Measurements from ENCODE around the gene ANKRD53.
A peak's percentile ranks its signal among the peaks of the same experiment; 100 is the strongest.

ANKRD53 gene

GRCh38 chr2:70965506-70965905, 12.9 kb upstream of the ANKRD53 start:
- no peak for DNase-seq (ENCODE audit: low read depth in 2 of 2)

- no peak for DNase-seq (ENCODE audit: low read depth in 2 of 2)
These were observed 11.7 kb upstream of the ANKRD53 start for GRCh38 chr2:70966681-70967080.

- no peak for DNase-seq (ENCODE audit: low read depth in 2 of 2)
These were observed 11.2 kb upstream of the ANKRD53 start for GRCh38 chr2:70967189-70967588.

GRCh38 chr2:70974592-70974991, 3.8 kb upstream of the ANKRD53 start:
- no peak for DNase-seq (ENCODE audit: low read depth in 2 of 2)

GRCh38 chr2:70975237-70975636, 3.2 kb upstream of the ANKRD53 start:
- no peak for DNase-seq (ENCODE audit: low read depth in 2 of 2)

- DNase-seq (ENCODE audit: low read depth in 2 of 2) = no peak
These were observed 725 bp upstream of the ANKRD53 start for GRCh38 chr2:70977605-70978205.

- no peak for DNase-seq (ENCODE audit: low read depth in 2 of 2)
These were observed 704 bp downstream of the ANKRD53 start for GRCh38 chr2:70979180-70979488.

GRCh38 chr2:70979626-70980025, 1.2 kb downstream of the ANKRD53 start:
- no peak for DNase-seq (ENCODE audit: low read depth in 2 of 2)

GRCh38 chr2:70981421-70981820, 3.0 kb downstream of the ANKRD53 start:
- no peak for DNase-seq (ENCODE audit: low read depth in 2 of 2)

- DNase-seq (ENCODE audit: low read depth in 2 of 2) = no peak
These were observed 3.7 kb downstream of the ANKRD53 start for GRCh38 chr2:70981866-70982810.

- no peak for DNase-seq (ENCODE audit: low read depth in 2 of 2)
These were observed 4.5 kb downstream of the ANKRD53 start for GRCh38 chr2:70982971-70983370.

- DNase-seq (ENCODE audit: low read depth in 2 of 2) = no peak
These were observed 5.2 kb downstream of the ANKRD53 start for GRCh38 chr2:70983506-70984227.

- DNase-seq (ENCODE audit: low read depth in 2 of 2) = no peak
These were observed 5.8 kb downstream of the ANKRD53 start for GRCh38 chr2:70984228-70984575.

GRCh38 chr2:70984576-70985282, 6.3 kb downstream of the ANKRD53 start:
- DNase-seq (ENCODE audit: low read depth in 2 of 2) = peak; percentile 71 to 82

- no peak for DNase-seq (ENCODE audit: low read depth in 2 of 2)
These were observed 6.9 kb downstream of the ANKRD53 start for GRCh38 chr2:70985283-70985688.

- no peak for DNase-seq (ENCODE audit: low read depth in 2 of 2)
These were observed 7.5 kb downstream of the ANKRD53 start for GRCh38 chr2:70985956-70986355.

- DNase-seq (ENCODE audit: low read depth in 2 of 2) = no peak
These were observed 8.2 kb downstream of the ANKRD53 start for GRCh38 chr2:70986499-70987189.

- no peak for DNase-seq (ENCODE audit: low read depth in 2 of 2)
These were observed 9.0 kb downstream of the ANKRD53 start for GRCh38 chr2:70987386-70987785.

GRCh38 chr2:70988151-70988550, 9.7 kb downstream of the ANKRD53 start:
- DNase-seq (ENCODE audit: low read depth in 2 of 2) = no peak

GRCh38 chr2:70988726-70989648, 10.6 kb downstream of the ANKRD53 start:
- no peak for DNase-seq (ENCODE audit: low read depth in 2 of 2)
